ENCODE data around the gene TREM2. TPM values are rescaled to one million over a fixed set of nuclear protein-coding genes. Genes with fewer than 3 reads are reported as not detected.

The TREM2 gene
- total RNA-seq, 1 donor = not detected

DNA sequence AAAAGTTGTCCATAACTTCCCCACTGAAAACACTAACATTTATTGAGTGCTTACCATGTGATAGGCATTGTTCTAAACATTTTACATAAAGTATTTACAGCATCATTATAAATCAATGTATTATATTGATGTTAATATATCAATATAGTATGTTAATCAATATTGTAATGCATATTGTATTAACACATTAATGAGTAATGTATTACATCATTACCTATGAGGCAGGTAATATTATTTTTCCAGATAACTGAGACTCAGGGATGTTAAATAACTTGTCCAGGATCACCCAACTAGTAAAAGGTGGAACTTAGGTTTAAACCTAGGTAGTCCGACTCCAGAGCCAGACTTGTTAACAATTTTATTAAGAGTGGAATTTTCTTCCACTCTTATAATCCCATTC, 12.2 kb upstream of the TREM2 start:
- no peak for TF ChIP-seq CTCF (IDR thresholded peaks at IDR 0.05; ENCODE audit: insufficient read depth, low read depth, low read length)
- H3K4me3 ChIP-seq (ENCODE audit: low read depth, low read length) = no peak overlapping the region
- DNase-seq (ENCODE audit: low read depth) = no peak

GRCh38 chr6:41174610-41175009, 11.7 kb upstream of the TREM2 start:
- no peak overlapping the region for H3K4me3 ChIP-seq (ENCODE audit: low read depth, low read length)
- DNase-seq (ENCODE audit: low read depth) = no peak
- no peak for TF ChIP-seq CTCF (IDR thresholded peaks at IDR 0.05; ENCODE audit: insufficient read depth, low read depth, low read length)

DNA sequence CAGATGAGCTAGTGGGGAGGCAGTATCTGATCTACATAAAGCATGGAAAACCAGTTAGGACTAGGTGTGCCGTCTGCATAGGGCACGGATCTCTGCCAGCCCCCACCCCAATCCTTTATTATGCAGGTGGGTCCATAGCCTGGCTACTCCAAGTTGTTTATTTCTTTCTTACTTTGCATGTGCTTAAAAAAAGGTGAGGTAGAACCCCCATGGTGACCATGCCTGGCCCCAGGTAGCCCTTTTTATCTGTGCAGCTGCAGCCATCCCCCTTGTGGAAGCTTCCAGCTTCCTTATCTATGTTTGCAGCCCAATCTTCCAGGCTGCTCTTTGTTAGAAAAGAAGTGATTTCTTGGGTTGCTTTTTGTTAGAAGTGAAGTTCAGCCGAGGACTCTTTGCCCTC, 9.0 kb upstream of the TREM2 start:
- no peak overlapping the region for H3K4me3 ChIP-seq (ENCODE audit: low read depth, low read length)

GRCh38 chr6:41170547-41171160, 7.7 kb upstream of the TREM2 start:
- H3K4me3 ChIP-seq (ENCODE audit: low read depth, low read length) = no peak overlapping the region
- no peak for TF ChIP-seq CTCF (IDR thresholded peaks at IDR 0.05; ENCODE audit: insufficient read depth, low read depth, low read length)
- DNase-seq (ENCODE audit: low read depth) = no peak

More for the DNA sequence above, 9.0 kb upstream of the TREM2 start:
- no peak for DNase-seq (ENCODE audit: low read depth)
- no peak for TF ChIP-seq CTCF (IDR thresholded peaks at IDR 0.05; ENCODE audit: insufficient read depth, low read depth, low read length)

- DNase-seq (ENCODE audit: low read depth) = peak; percentile 16
- TF ChIP-seq CTCF (IDR thresholded peaks at IDR 0.05; ENCODE audit: insufficient read depth, low read depth, low read length) = no peak
- no peak overlapping the region for H3K4me3 ChIP-seq (ENCODE audit: low read depth, low read length)
Measured at GRCh38 chr6:41167173-41167963, 4.5 kb upstream of the TREM2 start.

DNA sequence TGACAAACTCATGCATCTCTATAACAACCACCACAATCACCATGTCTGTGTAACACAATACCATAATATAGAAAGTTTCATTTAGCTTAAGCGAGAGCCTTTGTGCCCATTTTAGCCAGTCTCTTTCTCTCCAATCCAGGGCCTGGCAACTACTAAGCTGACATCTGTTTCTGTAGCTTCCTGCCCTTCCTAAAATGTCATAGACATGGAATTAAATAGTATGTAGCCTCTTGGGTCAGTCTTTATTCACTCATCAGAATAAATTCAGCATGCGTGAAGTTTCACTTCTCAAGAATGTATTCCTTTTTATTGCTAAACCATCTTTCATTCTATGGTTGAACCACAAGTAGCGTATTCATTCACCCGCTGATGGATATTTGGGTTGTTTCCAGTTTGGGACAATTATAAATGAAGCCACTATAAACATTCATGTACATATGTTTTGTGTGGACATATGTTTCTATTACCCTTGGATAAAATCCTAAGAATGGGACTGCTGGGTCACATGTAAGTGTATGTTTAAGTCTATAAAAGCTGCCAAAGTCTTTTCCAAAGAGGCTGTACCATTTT, 1.7 kb upstream of the TREM2 start:
- no peak overlapping the region for H3K4me3 ChIP-seq (ENCODE audit: low read depth, low read length)
- DNase-seq (ENCODE audit: low read depth) = no peak
- no peak for TF ChIP-seq CTCF (IDR thresholded peaks at IDR 0.05; ENCODE audit: insufficient read depth, low read depth, low read length)

Measured in fibroblast of villous mesenchyme (primary cell).